Suprapubic skin (tissue), 4 donors: ENCODE measurements around the gene NAPG.

Experiments
- EP300 ChIP-seq: sonication (generic); formaldehyde crosslinking; IDR thresholded peaks from one replicate; pipeline ENCODE4 v1.6.1; 2017; ENCODE audit warnings: antibody characterized with exemption
- POLR2AphosphoS5 ChIP-seq, 3 donors: sonication (generic); formaldehyde crosslinking; IDR thresholded peaks; one replicate each; pipeline ENCODE4 v1.6.1; 2017; ENCODE audit warnings: antibody characterized with exemption in 3 of 3

- TF ChIP-seq POLR2AphosphoS5 (IDR thresholded peaks at IDR 0.05) (no peak), EP300 (no peak)
These were observed 4.3 kb upstream of the NAPG start for GRCh38 chr18:10521566-10521965.
